SK-N-SH treated with all-trans-retinoic acid at 6 μM for 48 hours (cell line): ENCODE results near the gene LPCAT3.
"Not testable (repeated sequence)": the region's sequence is repeated elsewhere in the genome, so short reads cannot be mapped to it uniquely, and the experiment has no call there.

ENCODE experiments used
- ATAC-seq: fragments of 200-7000 bp; cut with Tn5 transposase; 3 replicates; pipeline ENCODE4 v1.9.1; 2020; ENCODE audit warnings: mild to moderate bottlenecking, moderate library complexity
- ARNTL ChIP-seq: fragments of 450-650 bp; formaldehyde crosslinking; IDR thresholded peaks from 2 replicates; pipeline ENCODE4 v1.5.0; 2020; ENCODE audit warnings: low read depth, mild to moderate bottlenecking, moderate library complexity, borderline replicate concordance
- BACH2 ChIP-seq: fragments of 250-450 bp; sonication (Bioruptor Pico); IDR thresholded peaks from 2 replicates; pipeline ENCODE4 v1.9.0; 2021; ENCODE audit warnings: mild to moderate bottlenecking, borderline replicate concordance
- ESRRG ChIP-seq: fragments of 250-450 bp; sonication (Bioruptor Pico); IDR thresholded peaks from 2 replicates; pipeline ENCODE4 v1.6.1; 2021; ENCODE audit warnings: mild to moderate bottlenecking
- ISL1 ChIP-seq: fragments of 250-450 bp; sonication (Bioruptor Pico); IDR thresholded peaks from 2 replicates; pipeline ENCODE4 v2.1.2; 2022; ENCODE audit warnings: mild to moderate bottlenecking, moderate library complexity
- PATZ1 ChIP-seq: fragments of 250-450 bp; sonication (Bioruptor Pico); IDR thresholded peaks from 2 replicates; pipeline ENCODE4 v1.8.0; 2020; ENCODE audit warnings: mild to moderate bottlenecking, moderate library complexity, borderline replicate concordance
- TCF4 ChIP-seq: fragments of 250-450 bp; sonication (Bioruptor Pico); IDR thresholded peaks from 2 replicates; pipeline ENCODE4 v1.8.0; 2021; ENCODE audit warnings: mild to moderate bottlenecking, moderate library complexity, borderline replicate concordance
- TOX ChIP-seq: fragments of 250-450 bp; sonication (Bioruptor Pico); IDR thresholded peaks from 2 replicates; pipeline ENCODE4 v1.8.0; 2021; ENCODE audit warnings: mild to moderate bottlenecking, moderate library complexity, borderline replicate concordance
- ZC3H10 ChIP-seq: fragments of 250-450 bp; sonication (Bioruptor Pico); IDR thresholded peaks from 2 replicates; pipeline ENCODE4 v1.5.1; 2021; ENCODE audit warnings: mild to moderate bottlenecking, moderate library complexity
- ZFP3 ChIP-seq: fragments of 250-450 bp; sonication (Bioruptor Pico); IDR thresholded peaks from 2 replicates; pipeline ENCODE4 v1.5.0; 2020; ENCODE audit warnings: mild to moderate bottlenecking, moderate library complexity
- ZNF565 ChIP-seq: fragments of 450-650 bp; formaldehyde crosslinking; conservative IDR thresholded peaks from 2 replicates; pipeline ENCODE4 v1.5.0; 2020; ENCODE audit warnings: low read depth, mild to moderate bottlenecking, moderate library complexity
- ZNF70 ChIP-seq: fragments of 450-650 bp; formaldehyde crosslinking; IDR thresholded peaks from 2 replicates; pipeline ENCODE4 v1.5.0; 2020; ENCODE audit warnings: mild to moderate bottlenecking, moderate library complexity
- ZNF8 ChIP-seq: fragments of 450-650 bp; formaldehyde crosslinking; IDR thresholded peaks from 2 replicates; pipeline ENCODE4 v1.5.0; 2020; ENCODE audit warnings: mild to moderate bottlenecking, moderate library complexity
- TF ChIP-seq, protein P1 (sequence below): fragments of 250-450 bp; sonication (Bioruptor Pico); IDR thresholded peaks from 2 replicates; pipeline ENCODE4 v1.5.1; 2021; ENCODE audit warnings: mild to moderate bottlenecking, moderate library complexity
- TF ChIP-seq, protein P2 (sequence below): fragments of 250-450 bp; sonication (Bioruptor Pico); IDR thresholded peaks from 2 replicates; pipeline ENCODE4 v1.5.1; 2020; ENCODE audit warnings: low read depth, mild to moderate bottlenecking, moderate library complexity

Gene LPCAT3

DNA sequence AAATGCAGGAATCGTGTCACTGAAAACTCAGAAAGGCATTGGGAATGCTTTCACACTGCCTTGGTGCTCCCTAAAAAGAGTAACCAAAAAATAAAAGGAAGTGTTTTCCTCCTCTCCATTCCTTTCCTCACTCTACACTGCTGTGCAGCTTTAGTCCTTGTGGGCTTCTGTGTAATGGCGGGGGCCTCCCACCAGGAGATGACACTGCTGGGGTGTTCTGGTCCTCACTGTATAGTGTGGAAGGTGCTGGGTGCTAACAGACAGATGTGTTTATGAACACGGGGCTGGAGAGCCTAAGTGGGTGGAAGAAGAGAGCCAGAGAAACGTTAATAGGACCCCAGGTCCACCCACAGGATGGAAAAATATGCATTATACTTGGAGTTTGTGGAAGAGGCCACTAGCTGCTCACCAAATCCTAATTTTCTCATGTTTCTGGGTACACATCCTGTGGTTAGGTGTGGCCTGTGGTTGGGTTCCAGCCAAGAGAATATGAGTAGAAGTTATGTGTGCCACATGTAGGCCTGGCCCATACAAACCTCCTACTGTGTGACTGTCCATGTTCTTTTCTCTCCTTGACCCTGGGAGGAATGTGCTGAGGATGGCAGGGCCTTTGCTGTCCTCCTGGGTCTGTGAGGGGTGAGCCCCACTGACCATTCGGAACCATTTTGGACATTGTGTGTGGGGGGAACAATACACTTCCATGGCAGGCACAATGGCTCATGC is 28.3 kb upstream of the LPCAT3 start:
- no peak for ATAC-seq
- TF ChIP-seq ESRRG (CRISPR knock-in tag) (no peak), ZFP3 (CRISPR knock-in tag) (no peak), TCF4 (CRISPR knock-in tag) (no peak), ARNTL (CRISPR knock-in tag) (no peak)
- TF ChIP-seq, protein P1, sequence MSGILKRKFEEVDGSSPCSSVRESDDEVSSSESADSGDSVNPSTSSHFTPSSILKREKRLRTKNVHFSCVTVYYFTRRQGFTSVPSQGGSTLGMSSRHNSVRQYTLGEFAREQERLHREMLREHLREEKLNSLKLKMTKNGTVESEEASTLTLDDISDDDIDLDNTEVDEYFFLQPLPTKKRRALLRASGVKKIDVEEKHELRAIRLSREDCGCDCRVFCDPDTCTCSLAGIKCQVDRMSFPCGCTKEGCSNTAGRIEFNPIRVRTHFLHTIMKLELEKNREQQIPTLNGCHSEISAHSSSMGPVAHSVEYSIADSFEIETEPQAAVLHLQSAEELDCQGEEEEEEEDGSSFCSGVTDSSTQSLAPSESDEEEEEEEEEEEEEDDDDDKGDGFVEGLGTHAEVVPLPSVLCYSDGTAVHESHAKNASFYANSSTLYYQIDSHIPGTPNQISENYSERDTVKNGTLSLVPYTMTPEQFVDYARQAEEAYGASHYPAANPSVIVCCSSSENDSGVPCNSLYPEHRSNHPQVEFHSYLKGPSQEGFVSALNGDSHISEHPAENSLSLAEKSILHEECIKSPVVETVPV (CRISPR knock-in tag), result no peak

DNA sequence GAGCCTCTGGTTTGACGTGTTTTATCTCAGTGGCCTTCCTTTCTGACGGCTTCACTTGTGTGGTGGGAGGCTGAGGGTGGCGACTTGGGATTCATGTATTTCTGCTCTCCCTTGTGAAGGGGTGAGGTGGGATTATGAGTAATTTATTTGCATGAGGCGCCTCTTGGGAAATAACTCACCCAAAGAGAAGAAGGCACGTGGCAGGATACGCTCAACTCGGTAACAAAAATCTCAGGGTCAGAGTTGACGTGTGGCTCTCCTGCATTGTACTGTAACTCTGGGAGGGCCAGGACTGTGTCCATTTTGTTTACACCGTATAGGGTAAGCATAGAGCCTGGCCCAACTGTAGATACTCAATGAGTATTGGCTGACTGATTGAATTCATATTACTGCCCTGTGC is 27.6 kb upstream of the LPCAT3 start:
- ATAC-seq, result no peak
- TF ChIP-seq ESRRG (CRISPR knock-in tag) (no peak), ZC3H10 (CRISPR knock-in tag) (no peak), ZNF565 (CRISPR knock-in tag) (no peak)

DNA sequence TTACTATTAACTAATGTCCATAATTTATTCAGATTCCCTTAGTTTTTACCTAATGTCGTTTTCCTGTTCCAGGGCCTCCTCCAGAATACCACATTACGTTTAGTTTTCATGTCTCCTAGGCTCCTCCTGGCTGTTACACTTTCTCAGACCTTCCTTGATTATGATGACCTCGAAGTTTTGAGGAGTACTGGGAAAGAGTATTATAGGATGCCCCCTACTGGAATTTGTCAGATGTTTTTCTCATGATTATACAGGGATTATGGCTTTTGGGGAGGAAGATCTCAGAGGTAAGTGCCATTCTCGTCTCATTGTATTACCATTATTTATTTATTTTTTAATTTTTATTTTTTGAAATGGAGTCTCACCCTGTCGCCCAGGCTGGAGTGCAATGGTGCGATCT is 24.6 kb upstream of the LPCAT3 start:
- peak; percentile 88 for ATAC-seq
- TF ChIP-seq, protein P2, sequence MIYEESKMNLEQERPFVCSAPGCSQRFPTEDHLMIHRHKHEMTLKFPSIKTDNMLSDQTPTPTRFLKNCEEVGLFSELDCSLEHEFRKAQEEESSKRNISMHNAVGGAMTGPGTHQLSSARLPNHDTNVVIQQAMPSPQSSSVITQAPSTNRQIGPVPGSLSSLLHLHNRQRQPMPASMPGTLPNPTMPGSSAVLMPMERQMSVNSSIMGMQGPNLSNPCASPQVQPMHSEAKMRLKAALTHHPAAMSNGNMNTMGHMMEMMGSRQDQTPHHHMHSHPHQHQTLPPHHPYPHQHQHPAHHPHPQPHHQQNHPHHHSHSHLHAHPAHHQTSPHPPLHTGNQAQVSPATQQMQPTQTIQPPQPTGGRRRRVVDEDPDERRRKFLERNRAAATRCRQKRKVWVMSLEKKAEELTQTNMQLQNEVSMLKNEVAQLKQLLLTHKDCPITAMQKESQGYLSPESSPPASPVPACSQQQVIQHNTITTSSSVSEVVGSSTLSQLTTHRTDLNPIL, result no peak
- no peak for TF ChIP-seq TOX (CRISPR knock-in tag)
- no peak for TF ChIP-seq ZFP3 (CRISPR knock-in tag)
- TF ChIP-seq ZNF8 (CRISPR knock-in tag), result no peak
- TF ChIP-seq ARNTL (CRISPR knock-in tag), result no peak
- TF ChIP-seq BACH2, result no peak
- TF ChIP-seq TCF4 (CRISPR knock-in tag), result no peak
- TF ChIP-seq, all 23 proteins: peak for 0

- no peak for ATAC-seq
- TF ChIP-seq, protein P1 (CRISPR knock-in tag), result no peak
- no peak for TF ChIP-seq ZNF565 (CRISPR knock-in tag)
- TF ChIP-seq, protein P2, result no peak
- no peak for TF ChIP-seq ISL1 (CRISPR knock-in tag)
- TF ChIP-seq ZNF70 (CRISPR knock-in tag), result no peak
- TF ChIP-seq ZFP3 (CRISPR knock-in tag), result no peak
Observed at GRCh38 chr12:7039403-7039802, 21.1 kb upstream of the LPCAT3 start.

GRCh38 chr12:7038591-7038990 is 20.3 kb upstream of the LPCAT3 start:
- TF ChIP-seq ZFP3 (CRISPR knock-in tag) (no peak), BACH2 (no peak), PATZ1 (CRISPR knock-in tag) (no peak), TOX (CRISPR knock-in tag) (no peak)
- TF ChIP-seq, all 23 proteins: peak for 0

GRCh38 chr12:7037411-7037810 is 19.1 kb upstream of the LPCAT3 start:
- ATAC-seq, result not testable (repeated sequence)

More at GRCh38 chr12:7038591-7038990, 20.3 kb upstream of the LPCAT3 start:
- no peak for ATAC-seq
